ENCODE data around the gene AGBL2.

AGBL2 gene

DNA sequence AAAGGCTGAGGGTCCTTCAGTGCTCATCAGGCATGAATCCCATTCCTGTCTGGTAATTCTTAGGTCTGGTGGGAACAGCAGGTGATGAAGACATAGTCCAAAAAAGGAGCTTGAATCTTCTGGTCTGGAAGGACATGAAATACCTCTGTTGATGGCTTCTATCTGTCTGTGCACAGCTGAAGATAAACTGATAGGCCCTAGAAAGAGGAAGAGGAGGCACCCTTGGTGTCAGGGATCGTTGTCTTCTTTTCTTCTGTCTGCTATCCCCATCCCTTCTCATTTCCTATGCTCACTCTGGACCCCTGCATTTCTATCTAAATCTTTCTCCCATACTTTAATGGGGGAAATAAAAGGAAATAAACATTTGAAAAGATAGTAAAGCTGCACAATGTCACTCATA lies 9.4 kb downstream of the AGBL2 start:
- Histone ChIP-seq H4K20me1 (ENCODE audit: insufficient read depth, low read length) (no peaks in the 10 kb centered on the region), H3K4me1 (ENCODE audit: insufficient read depth, low read length, severe bottlenecking) (no peaks in the 10 kb centered on the region), H3F3A (ENCODE audit: insufficient read depth, low read length) (no peaks in the 10 kb centered on the region), H3K9me2 (ENCODE audit: low read depth, low read length) (no peaks in the 10 kb centered on the region), H3K9me3 (ENCODE audit: low read length) (0 out of 2 replicates have a peak, but pooled peaks cover 3% of the 10 kb centered on the region), H3K27ac (ENCODE audit: low read depth, low read length, poor library complexity, severe bottlenecking) (no peak overlapping the region), H3K27me3 (ENCODE audit: insufficient read depth, low read length) (no peaks in the 10 kb centered on the region), H2AFZ (ENCODE audit: low read length) (no peak overlapping the region), H3K4me2 (ENCODE audit: low read length) (no peak overlapping the region), H3K4me3 (ENCODE audit: low read depth, low read length, poor library complexity, severe bottlenecking) (no peak overlapping the region), H3K79me2 (ENCODE audit: insufficient read depth, low read length) (no peaks in the 10 kb centered on the region), H3K9ac (ENCODE audit: low read length) (no peak overlapping the region), H3K36me3 (ENCODE audit: insufficient read depth, low read length) (no peaks in the 10 kb centered on the region)
- TF ChIP-seq EZH2 (IDR thresholded peaks at IDR 0.05; ENCODE audit: borderline replicate concordance, low read length), result no peak

DNA sequence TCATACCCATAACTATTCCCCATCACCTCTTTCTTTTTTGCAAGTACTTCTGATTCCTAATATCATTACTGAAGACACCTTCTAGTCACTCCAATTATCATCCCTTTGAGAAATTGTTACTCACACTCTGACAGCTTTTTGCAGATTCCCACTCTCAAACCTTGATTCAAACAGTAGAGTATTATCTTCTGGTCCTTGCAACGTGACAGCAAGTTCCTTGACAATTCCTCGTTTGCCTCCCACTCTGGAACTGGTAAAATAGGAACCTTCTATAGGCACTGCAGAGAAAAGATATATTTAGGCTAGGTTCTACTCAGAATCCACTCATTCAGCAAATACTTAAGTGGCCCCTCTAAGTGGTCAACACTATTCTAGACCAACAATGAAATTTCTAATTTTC lies 23.2 kb downstream of the AGBL2 start:
- no peaks in the 10 kb centered on the region for H3K79me2 ChIP-seq (ENCODE audit: insufficient read depth, low read length)

DNA sequence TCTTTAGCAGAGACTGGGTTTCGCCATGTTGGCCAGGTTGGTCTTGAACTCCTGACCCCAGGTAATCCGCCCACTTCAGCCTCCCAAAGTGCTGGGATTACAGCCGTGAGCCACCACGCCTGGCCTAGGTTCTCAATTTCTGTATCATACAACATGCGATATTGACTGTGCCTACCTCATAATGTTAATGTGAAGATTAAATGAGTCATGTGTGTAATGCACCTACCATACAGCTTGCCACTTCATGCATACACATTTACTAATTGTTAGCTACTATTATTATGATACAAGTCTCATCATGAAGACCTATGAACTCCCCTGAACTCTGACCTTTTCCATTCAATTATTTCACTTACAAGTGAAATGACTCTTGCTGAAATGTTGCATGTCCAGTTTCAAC lies 25.7 kb downstream of the AGBL2 start:
- H3K79me2 ChIP-seq (ENCODE audit: insufficient read depth, low read length), result no peaks in the 10 kb centered on the region
- H3F3A ChIP-seq (ENCODE audit: insufficient read depth, low read length), result no peaks in the 10 kb centered on the region
- no peak overlapping the region for H3K4me2 ChIP-seq (ENCODE audit: low read length)
- H3K4me3 ChIP-seq (ENCODE audit: low read depth, low read length, poor library complexity, severe bottlenecking), result no peak overlapping the region
- no peaks in the 10 kb centered on the region for H4K20me1 ChIP-seq (ENCODE audit: insufficient read depth, low read length)
- no peak for TF ChIP-seq EZH2 (IDR thresholded peaks at IDR 0.05; ENCODE audit: borderline replicate concordance, low read length)
- TF ChIP-seq, protein P1, sequence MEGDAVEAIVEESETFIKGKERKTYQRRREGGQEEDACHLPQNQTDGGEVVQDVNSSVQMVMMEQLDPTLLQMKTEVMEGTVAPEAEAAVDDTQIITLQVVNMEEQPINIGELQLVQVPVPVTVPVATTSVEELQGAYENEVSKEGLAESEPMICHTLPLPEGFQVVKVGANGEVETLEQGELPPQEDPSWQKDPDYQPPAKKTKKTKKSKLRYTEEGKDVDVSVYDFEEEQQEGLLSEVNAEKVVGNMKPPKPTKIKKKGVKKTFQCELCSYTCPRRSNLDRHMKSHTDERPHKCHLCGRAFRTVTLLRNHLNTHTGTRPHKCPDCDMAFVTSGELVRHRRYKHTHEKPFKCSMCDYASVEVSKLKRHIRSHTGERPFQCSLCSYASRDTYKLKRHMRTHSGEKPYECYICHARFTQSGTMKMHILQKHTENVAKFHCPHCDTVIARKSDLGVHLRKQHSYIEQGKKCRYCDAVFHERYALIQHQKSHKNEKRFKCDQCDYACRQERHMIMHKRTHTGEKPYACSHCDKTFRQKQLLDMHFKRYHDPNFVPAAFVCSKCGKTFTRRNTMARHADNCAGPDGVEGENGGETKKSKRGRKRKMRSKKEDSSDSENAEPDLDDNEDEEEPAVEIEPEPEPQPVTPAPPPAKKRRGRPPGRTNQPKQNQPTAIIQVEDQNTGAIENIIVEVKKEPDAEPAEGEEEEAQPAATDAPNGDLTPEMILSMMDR (IDR thresholded peaks at IDR 0.05; ENCODE audit: low read length), result no peak
- no peaks in the 10 kb centered on the region for H3K36me3 ChIP-seq (ENCODE audit: insufficient read depth, low read length)
- no peak overlapping the region for H2AFZ ChIP-seq (ENCODE audit: low read length)
- no peaks in the 10 kb centered on the region for H3K4me1 ChIP-seq (ENCODE audit: insufficient read depth, low read length, severe bottlenecking)
- no peak overlapping the region for H3K27ac ChIP-seq (ENCODE audit: low read depth, low read length, poor library complexity, severe bottlenecking)
- no peaks in the 10 kb centered on the region for H3K9me2 ChIP-seq (ENCODE audit: low read depth, low read length)
- H3K27me3 ChIP-seq (ENCODE audit: insufficient read depth, low read length), result no peaks in the 10 kb centered on the region
- no peak overlapping the region for H3K9ac ChIP-seq (ENCODE audit: low read length)
- no peaks in the 10 kb centered on the region for H3K9me3 ChIP-seq (ENCODE audit: low read length)

More for the DNA sequence above, 23.2 kb downstream of the AGBL2 start:
- H3K4me3 ChIP-seq (ENCODE audit: low read depth, low read length, poor library complexity, severe bottlenecking), result no peak overlapping the region
- no peaks in the 10 kb centered on the region for H3K4me1 ChIP-seq (ENCODE audit: insufficient read depth, low read length, severe bottlenecking)
- H4K20me1 ChIP-seq (ENCODE audit: insufficient read depth, low read length), result no peaks in the 10 kb centered on the region
- no peaks in the 10 kb centered on the region for H3K36me3 ChIP-seq (ENCODE audit: insufficient read depth, low read length)
- no peak for TF ChIP-seq EZH2 (IDR thresholded peaks at IDR 0.05; ENCODE audit: borderline replicate concordance, low read length)
- TF ChIP-seq, protein P1 (IDR thresholded peaks at IDR 0.05; ENCODE audit: low read length), result no peak
- no peaks in the 10 kb centered on the region for H3F3A ChIP-seq (ENCODE audit: insufficient read depth, low read length)
- no peak overlapping the region for H2AFZ ChIP-seq (ENCODE audit: low read length)
- no peak overlapping the region for H3K9ac ChIP-seq (ENCODE audit: low read length)
- no peaks in the 10 kb centered on the region for H3K9me2 ChIP-seq (ENCODE audit: low read depth, low read length)
- H3K27me3 ChIP-seq (ENCODE audit: insufficient read depth, low read length), result no peaks in the 10 kb centered on the region
- H3K27ac ChIP-seq (ENCODE audit: low read depth, low read length, poor library complexity, severe bottlenecking), result no peak overlapping the region
- H3K4me2 ChIP-seq (ENCODE audit: low read length), result no peak overlapping the region
- H3K9me3 ChIP-seq (ENCODE audit: low read length), result no peaks in the 10 kb centered on the region

DNA sequence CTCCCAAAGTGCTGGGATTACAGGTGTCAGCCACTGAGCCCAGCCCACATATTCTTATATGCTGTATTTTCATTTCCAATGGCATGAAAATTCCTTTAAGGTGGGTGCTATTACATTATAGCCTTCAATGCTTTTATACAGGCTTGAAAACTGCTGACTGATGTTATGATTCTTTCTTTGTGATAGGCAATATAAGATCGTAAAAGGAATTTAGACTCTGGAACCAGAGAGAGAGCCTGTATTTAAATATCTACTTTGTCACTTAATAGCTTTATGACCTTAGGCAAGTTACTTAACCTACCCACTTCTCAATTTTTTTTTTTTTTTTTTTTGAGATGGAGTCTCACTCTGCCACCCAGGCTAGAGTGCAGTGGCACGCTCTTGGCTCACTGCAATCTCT lies 26.2 kb downstream of the AGBL2 start:
- H3K9ac ChIP-seq (ENCODE audit: low read length), result no peak overlapping the region
- no peaks in the 10 kb centered on the region for H3K36me3 ChIP-seq (ENCODE audit: insufficient read depth, low read length)
- H3K4me3 ChIP-seq (ENCODE audit: low read depth, low read length, poor library complexity, severe bottlenecking), result no peak overlapping the region
- H3K4me1 ChIP-seq (ENCODE audit: insufficient read depth, low read length, severe bottlenecking), result no peaks in the 10 kb centered on the region
- H3K9me3 ChIP-seq (ENCODE audit: low read length), result no peaks in the 10 kb centered on the region
- no peaks in the 10 kb centered on the region for H4K20me1 ChIP-seq (ENCODE audit: insufficient read depth, low read length)
- H3F3A ChIP-seq (ENCODE audit: insufficient read depth, low read length), result no peaks in the 10 kb centered on the region
- no peak overlapping the region for H3K27ac ChIP-seq (ENCODE audit: low read depth, low read length, poor library complexity, severe bottlenecking)
- H2AFZ ChIP-seq (ENCODE audit: low read length), result no peak overlapping the region
- no peaks in the 10 kb centered on the region for H3K79me2 ChIP-seq (ENCODE audit: insufficient read depth, low read length)
- H3K27me3 ChIP-seq (ENCODE audit: insufficient read depth, low read length), result no peaks in the 10 kb centered on the region
- no peaks in the 10 kb centered on the region for H3K9me2 ChIP-seq (ENCODE audit: low read depth, low read length)
- H3K4me2 ChIP-seq (ENCODE audit: low read length), result no peak overlapping the region
- TF ChIP-seq, protein P1 (IDR thresholded peaks at IDR 0.05; ENCODE audit: low read length), result no peak
- no peak for TF ChIP-seq EZH2 (IDR thresholded peaks at IDR 0.05; ENCODE audit: borderline replicate concordance, low read length)

Data from OCI-LY1 (cell line).